ENCODE results near the gene CCDC24. TPM values are rescaled to one million over a fixed set of nuclear protein-coding genes. Genes with fewer than 3 reads are reported as not detected.
A peak's percentile ranks its signal among the peaks of the same experiment; 100 is the strongest.

CCDC24 gene
- total RNA-seq, result 10 to 100 TPM in 1 of 2 donors, 1 to 10 TPM in 1; 9.9 to 13.7 TPM
- 10 to 100 TPM; 10.2 to 17.7 (median 12.9) TPM for polyA plus RNA-seq (ENCODE audit: insufficient read length in 6 of 6)
- long read RNA-seq, donor 1, partial matches to known transcripts, result 5 of 5 reads
- long read RNA-seq, donor 1, other reads (novel, unspliced or antisense), result 0 of 5 reads
- long read RNA-seq, donor 2, result 0 reads
- long read RNA-seq, donor 3, partial matches to known transcripts, result 0 of 1 reads
- long read RNA-seq, donor 3, other reads (novel, unspliced or antisense), result 0 of 1 reads
- long read RNA-seq, donor 4, partial matches to known transcripts, result 2 of 9 reads
- long read RNA-seq, donor 4, other reads (novel, unspliced or antisense), result 7 of 9 reads
- long read RNA-seq, donor 5, result 0 reads
- long read RNA-seq, donor 6, result 0 reads
- long read RNA-seq, donor 7, partial matches to known transcripts, result 0 of 1 reads
- long read RNA-seq, donor 7, other reads (novel, unspliced or antisense), result 0 of 1 reads
- long read RNA-seq, donor 8, partial matches to known transcripts, result 6 of 6 reads
- long read RNA-seq, donor 8, other reads (novel, unspliced or antisense), result 0 of 6 reads
- long read RNA-seq, donor 9, result 0 reads
- long read RNA-seq, donor 10, partial matches to known transcripts, result 0 of 4 reads
- long read RNA-seq, donor 10, other reads (novel, unspliced or antisense), result 4 of 4 reads
- long read RNA-seq, donor 11, partial matches to known transcripts, result 0 of 2 reads
- long read RNA-seq, donor 11, other reads (novel, unspliced or antisense), result 0 of 2 reads
- long read RNA-seq, donor 12, partial matches to known transcripts, result 0 of 1 reads
- long read RNA-seq, donor 12, other reads (novel, unspliced or antisense), result 0 of 1 reads

DNA sequence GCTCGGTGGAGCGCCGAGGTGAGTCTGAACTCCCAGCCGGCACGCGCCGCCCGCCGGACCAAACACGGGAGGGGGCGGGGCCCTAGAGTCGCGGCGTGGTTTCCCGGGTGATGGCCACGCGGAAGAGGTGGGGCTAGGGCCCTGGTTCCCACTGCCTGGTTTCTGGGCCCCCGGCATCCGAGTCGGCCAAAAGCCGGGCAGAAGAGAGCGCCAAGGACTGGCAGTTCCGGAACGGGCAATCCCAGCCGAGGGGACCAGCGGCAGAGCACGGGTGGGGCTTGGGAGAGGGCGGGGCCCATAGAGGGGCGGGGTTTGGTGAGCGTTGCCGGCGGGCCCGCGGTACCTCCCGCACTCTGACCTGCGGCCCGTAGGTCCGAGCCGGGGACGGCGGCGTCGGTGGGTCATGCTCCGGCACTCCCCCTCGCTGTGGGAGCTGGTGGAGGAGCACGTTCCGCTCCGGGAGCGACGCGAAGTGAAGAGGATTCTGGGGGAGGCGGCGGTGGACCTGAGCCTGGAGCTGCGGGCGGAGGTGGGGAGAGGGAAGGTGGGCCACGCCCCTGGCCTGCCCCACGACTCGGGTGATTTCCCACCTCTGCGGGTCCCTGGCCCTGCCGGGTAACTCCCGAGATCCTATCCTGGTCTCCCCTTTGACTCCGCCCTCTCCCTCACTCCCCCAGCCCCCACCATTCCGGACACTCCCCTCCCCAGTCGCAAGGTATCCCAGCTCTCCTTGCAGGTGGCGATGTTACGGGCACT, at the start of gene CCDC24:
TSS of gene CCDC24 (plus strand) at position 124 of the 756 bp plus-strand sequence. CDS start at position 404, 280 bp downstream.
- Histone ChIP-seq H3K4me1 (peaks cover 7 to 22% of the 10 kb centered on the region in 2 donors), H3K4me3 (peak within 1 kb of the TSS; percentile 68 to 82), H3K9me3 (no peaks in the 10 kb centered on the region), H3K36me3 (no peaks in the 10 kb centered on the region), H3K27ac (peak within 1 kb of the TSS; percentile 71 to 86), H3K27me3 (no peaks in the 10 kb centered on the region)
- intact Hi-C loops (cut with DNase I), result no loop called here
- peak; percentile 89 for ATAC-seq
- DNase-seq, result peak; percentile 57 to 97 (median 85)
- no peak for TF ChIP-seq CTCF (IDR thresholded peaks at IDR 0.05)

GRCh38 chr1:43942411-43942810, 49.0 kb upstream of the CCDC24 start:
- no peak for ATAC-seq
- H3K36me3 ChIP-seq, result no peaks in the 10 kb centered on the region
- H3K9me3 ChIP-seq, result no peaks in the 10 kb centered on the region
- intact Hi-C loops (cut with DNase I), result no loop called here
- no peak for DNase-seq
- no peak overlapping the region for H3K4me3 ChIP-seq
- TF ChIP-seq CTCF (IDR thresholded peaks at IDR 0.05), result no peak
- no peaks in the 10 kb centered on the region for H3K27me3 ChIP-seq
- no peak overlapping the region for H3K27ac ChIP-seq
- peaks cover 1 to 16% of the 10 kb centered on the region in 2 donors for H3K4me1 ChIP-seq

DNA sequence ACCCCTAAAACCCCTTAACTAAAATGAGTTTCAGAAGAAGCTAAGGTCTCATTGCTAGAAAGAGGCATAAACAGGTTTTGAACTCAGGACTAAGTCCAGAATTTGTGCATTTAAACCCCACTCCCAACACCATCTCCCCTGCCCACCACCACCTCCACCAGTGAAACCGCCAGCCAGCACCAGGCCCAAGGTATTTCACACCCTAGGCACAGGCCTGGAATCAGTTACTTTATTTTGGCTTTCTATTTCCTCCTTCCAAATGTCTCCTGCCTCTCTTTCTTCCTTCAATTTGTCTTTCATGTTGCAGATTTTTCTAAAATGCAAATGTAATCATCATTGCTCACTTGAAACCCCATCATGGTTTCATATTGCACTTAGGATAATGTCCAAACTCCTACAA, 46.5 kb upstream of the CCDC24 start:
- no peak overlapping the region for H3K27ac ChIP-seq
- TF ChIP-seq CTCF (IDR thresholded peaks at IDR 0.05), result no peak
- H3K36me3 ChIP-seq, result peaks cover 0 to 3% of the 10 kb centered on the region in 2 donors
- H3K4me1 ChIP-seq, result peaks cover 12 to 36% of the 10 kb centered on the region in 2 donors
- H3K4me3 ChIP-seq, result no peak overlapping the region
- no peaks in the 10 kb centered on the region for H3K9me3 ChIP-seq
- no peak for ATAC-seq
- DNase-seq, result no peak
- H3K27me3 ChIP-seq, result no peaks in the 10 kb centered on the region
- intact Hi-C loops (cut with DNase I), result no loop called here

DNA sequence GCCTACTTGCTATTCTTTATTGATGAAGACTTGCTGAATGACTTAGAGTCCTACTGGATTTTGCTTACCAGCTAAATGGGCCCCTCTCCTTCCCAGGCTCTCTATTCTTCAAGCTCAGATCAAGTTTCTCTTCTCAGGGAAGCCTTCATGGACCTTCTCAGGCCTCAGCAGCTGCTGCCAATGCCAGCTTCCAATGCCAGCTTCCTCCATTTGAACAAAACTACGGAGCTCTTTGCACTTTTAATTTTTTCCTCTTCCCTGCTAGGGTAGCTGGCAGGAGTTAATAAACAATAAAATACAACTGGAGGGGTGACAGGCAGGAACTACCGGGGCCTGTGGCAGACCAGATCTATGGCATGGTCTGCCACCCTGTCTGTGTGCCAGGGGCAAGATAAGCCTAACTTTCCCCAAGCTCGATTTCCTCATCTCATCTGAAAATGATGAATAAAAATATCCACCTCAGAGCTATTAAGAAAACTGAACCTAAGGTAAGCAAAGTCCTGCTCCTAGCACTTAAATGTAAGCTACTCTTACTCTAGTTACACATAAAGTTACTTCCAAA, 45.6 kb upstream of the CCDC24 start:
- H3K27me3 ChIP-seq, result no peaks in the 10 kb centered on the region
- no peak for DNase-seq
- peaks cover 12 to 36% of the 10 kb centered on the region in 2 donors for H3K4me1 ChIP-seq
- no peak for ATAC-seq
- peaks cover 0 to 11% of the 10 kb centered on the region in 2 donors for H3K36me3 ChIP-seq
- peak overlapping the region; percentile 92 to 96 for H3K27ac ChIP-seq
- H3K4me3 ChIP-seq, result peak overlapping the region; percentile 79 to 91
- intact Hi-C loops (cut with DNase I), result no loop called here
- no peaks in the 10 kb centered on the region for H3K9me3 ChIP-seq
- no peak for TF ChIP-seq CTCF (IDR thresholded peaks at IDR 0.05)

All from left lung (tissue), 14 donors.